ENCODE data around the gene KCNH2.

DNA sequence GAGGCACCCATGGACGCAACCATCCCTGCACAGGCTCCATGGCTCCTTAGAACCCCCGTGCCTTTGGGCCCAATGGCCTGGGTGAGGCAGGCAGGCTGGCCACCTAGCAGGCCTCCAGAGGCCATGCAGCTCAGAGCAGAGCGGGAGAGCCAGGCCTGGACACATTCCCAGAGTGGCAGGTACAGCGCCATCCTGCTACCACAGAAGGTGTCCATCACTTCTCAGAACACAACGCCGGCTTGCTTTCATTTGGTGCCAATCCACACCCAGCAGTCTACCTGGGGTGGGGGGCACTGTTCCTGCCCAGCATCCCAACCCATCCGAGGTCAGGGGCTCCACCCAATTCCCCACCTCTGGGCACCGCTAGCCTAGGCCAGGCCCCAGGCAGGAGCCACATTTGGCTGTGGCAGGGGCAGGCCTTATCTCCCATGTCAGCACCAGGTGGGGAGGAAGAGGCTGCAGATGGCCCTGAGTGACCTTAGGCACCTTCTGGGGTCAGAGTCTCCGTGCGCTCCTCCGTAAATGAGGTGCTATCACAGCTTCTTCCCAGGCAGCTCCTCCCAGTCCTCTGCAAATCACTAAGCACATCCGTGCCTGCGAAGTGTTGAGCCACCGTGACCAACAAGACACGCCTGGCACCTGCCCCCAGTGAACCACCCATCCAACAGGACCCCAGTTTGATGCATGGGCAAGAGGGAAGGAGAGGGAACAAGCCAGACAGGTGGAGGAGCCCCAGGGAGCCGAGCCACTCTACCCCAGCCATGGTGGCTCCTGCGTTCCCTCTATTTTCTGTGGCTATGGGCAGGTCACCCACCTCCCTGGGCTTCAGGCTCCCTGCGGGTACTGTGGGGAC is 14.2 kb downstream of the KCNH2 start:
- TF ChIP-seq, protein P1, sequence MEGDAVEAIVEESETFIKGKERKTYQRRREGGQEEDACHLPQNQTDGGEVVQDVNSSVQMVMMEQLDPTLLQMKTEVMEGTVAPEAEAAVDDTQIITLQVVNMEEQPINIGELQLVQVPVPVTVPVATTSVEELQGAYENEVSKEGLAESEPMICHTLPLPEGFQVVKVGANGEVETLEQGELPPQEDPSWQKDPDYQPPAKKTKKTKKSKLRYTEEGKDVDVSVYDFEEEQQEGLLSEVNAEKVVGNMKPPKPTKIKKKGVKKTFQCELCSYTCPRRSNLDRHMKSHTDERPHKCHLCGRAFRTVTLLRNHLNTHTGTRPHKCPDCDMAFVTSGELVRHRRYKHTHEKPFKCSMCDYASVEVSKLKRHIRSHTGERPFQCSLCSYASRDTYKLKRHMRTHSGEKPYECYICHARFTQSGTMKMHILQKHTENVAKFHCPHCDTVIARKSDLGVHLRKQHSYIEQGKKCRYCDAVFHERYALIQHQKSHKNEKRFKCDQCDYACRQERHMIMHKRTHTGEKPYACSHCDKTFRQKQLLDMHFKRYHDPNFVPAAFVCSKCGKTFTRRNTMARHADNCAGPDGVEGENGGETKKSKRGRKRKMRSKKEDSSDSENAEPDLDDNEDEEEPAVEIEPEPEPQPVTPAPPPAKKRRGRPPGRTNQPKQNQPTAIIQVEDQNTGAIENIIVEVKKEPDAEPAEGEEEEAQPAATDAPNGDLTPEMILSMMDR (IDR thresholded peaks at IDR 0.05) = no peak
- no peak for TF ChIP-seq ZFX (IDR thresholded peaks at IDR 0.05; ENCODE audit: borderline replicate concordance)
